ENCODE data around the gene OR52W1.

OR52W1 gene, protein sequence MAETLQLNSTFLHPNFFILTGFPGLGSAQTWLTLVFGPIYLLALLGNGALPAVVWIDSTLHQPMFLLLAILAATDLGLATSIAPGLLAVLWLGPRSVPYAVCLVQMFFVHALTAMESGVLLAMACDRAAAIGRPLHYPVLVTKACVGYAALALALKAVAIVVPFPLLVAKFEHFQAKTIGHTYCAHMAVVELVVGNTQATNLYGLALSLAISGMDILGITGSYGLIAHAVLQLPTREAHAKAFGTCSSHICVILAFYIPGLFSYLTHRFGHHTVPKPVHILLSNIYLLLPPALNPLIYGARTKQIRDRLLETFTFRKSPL

DNA sequence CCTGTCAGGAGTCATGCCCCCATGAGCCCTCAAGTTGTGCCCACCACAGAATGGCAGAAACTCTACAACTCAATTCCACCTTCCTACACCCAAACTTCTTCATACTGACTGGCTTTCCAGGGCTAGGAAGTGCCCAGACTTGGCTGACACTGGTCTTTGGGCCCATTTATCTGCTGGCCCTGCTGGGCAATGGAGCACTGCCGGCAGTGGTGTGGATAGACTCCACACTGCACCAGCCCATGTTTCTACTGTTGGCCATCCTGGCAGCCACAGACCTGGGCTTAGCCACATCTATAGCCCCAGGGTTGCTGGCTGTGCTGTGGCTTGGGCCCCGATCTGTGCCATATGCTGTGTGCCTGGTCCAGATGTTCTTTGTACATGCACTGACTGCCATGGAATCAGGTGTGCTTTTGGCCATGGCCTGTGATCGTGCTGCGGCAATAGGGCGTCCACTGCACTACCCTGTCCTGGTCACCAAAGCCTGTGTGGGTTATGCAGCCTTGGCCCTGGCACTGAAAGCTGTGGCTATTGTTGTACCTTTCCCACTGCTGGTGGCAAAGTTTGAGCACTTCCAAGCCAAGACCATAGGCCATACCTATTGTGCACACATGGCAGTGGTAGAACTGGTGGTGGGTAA lies at the start of gene OR52W1:
Gene OR52W1 (plus strand): TSS at position 51 of the 637 bp plus-strand sequence. CDS start 0 bp downstream, at position 51.
- no peak for DNase-seq

DNA sequence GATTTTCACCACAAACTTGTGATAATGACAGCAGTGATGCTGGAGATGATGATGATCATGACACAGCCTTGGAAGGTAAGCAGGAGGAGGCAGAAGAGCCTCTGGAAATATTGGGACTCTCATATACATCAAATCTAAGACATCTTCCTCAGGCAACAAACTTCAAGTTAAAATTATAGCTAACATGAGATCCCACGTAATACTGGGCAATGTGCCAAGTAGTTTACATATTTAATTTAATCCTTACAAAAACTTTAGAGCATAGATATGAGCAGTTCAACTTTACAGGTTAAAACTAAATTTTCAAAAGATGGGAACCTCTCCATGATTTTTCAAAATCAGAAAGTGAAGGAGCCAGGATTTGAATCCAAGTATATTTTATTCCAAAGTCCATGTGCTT lies 47.9 kb upstream of the OR52W1 start:
- DNase-seq: no peak

DNA sequence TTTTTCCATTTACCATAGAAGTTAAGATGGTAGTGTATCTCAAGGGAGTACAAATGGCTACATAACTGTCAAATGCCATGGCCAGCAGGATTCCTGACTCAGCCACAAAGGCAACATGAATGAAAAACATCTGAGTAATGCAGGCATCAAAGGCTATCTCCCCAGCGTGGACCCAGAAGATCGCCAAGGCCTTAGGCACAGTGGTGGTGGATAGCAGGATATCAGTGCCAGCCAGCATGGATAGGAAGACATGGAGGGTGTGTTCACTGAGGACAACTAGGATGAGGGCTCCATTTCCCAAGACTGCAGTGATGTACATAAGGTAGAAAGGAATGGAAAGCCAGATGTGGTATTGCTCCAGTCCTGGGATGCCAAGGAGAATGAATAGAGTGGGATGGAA lies 46.9 kb upstream of the OR52W1 start:
- DNase-seq: no peak

DNA sequence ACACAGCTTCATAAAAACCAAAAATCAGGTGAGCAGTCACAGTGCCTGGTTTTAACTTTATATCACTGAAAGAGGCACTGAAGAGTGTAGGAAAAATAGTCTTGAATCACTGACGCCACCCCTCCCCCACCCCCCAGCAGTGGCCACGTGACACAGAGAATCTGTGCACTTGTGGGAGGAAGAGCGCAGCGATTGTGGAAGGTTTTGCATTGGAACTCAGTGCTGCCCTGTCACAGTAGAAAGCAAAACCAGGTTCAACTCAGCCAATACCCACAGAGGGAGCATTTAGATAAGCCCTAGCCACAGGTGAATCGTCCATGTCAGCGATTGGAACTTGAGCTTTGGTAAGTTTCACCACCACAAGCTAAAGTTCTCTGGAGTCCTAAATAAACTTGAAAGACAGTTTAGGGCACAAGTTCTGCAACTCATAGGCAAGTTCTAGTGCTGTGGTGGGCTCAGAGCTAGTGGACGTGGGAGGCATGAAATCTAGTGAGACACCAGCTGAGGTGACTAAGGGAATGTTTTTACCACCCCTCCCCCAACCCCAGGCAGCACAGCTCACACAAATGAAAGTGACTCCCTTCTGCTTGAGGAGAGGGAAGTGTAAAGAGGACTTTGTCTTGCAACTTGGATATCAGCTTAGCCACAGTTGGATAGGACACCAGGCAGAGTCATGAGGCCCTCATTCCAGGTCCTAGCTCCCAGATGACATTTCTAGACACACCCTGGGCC lies 42.2 kb upstream of the OR52W1 start:
- DNase-seq: no peak

DNA sequence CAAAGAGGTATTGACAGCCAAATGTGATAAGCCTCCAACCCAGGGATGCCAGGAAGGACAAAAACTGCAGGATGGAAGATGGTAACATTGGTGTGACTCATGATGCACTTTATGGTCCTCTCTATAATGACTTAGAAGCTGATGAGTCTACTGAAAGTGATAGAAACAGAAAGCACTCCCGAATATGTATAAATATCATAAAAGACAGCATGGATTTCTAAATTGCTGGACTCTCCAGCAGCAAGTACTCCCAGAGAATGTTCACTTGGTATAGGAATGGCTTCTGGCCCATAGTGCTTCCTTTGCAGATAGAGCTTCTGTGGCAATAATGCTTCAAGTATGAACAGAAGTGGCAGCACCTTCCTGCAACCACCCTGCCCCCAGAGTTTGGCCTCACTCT lies 28.8 kb upstream of the OR52W1 start, which contains the start of gene OR52B2:
Gene OR52B2 (minus strand): TSS at position 101 of the 400 bp plus-strand sequence. CDS start 0 bp downstream, at position 101.
- no peak for DNase-seq

DNA sequence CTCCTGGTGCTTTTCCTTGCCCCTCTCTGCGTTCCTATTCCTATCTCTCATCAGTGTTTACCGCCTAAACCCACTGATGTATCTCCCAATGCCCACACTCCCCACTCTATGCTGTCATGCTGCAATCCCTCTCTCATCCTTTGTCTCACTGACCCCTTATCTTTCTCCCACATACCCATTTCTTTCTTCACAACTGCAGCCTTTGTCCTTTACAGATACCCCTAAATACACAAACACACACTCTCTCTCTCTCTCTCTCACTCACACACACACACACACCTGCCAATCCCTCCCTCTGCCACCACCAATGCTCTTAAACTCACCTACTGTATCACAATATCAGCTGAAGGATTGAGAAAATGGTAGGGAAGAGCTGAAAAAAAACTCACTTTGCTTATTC lies 23.6 kb upstream of the OR52W1 start:
- DNase-seq: no peak

DNA sequence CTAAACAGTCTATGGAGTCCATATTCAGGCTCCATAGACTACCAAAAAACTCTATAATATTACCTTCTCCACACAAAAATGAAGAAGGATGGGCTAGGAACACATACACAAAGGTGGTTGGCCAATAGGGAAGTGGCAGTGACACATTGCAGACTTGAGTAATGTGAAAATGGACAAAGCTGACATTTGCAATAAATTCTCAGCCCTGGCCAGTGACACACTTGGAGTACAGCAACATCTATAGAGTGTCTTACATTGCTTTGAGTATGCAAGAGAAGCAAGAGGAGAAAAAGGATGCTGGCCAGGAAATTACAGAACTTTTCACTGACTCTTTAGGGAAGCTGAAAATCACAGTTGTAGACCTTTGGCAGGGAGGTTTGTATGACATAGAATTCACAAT lies 7.3 kb upstream of the OR52W1 start:
- no peak for DNase-seq

DNA sequence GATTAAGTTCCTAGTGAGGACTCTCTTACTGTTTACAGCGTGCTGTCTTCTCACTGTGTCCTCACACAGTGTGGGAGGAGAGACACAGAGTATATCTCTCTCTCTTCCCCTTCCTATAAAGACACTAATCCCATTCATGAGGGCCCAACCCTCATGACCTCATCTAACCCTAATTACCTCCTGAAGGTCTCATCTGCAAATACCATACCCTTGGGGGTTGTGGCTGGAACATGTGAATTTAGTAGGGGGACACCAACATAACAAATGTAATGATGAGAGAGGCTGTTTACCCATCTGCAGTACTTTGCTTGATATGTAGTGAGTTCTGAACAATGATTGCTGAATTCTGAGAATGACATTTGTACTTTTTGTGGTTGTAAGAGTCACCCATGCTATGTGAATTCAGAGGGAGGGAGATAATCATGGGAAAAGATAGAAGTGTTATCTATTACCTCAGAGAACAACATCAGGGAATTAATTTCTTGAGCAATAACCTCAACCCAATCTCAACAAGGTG lies 4.9 kb upstream of the OR52W1 start:
- no peak for DNase-seq

DNA sequence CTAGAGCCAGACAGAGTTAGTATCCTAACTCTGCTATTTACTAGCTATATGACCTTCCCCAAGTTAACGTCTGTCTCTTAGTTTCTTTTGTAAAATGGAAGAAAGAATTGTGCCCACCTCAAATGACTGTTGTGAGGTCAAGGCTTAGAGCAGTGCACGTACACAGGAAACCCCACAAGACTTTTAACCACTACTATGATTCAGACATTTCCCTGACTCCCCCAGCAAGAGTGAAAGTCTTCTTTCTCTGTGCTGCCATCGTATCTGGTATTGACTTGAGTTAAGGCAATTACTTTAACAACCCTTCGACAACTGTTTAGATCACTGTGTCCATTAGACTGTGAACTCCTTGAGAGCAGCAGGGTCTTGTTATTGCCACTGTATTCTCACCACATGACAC lies 2.6 kb upstream of the OR52W1 start:
- no peak for DNase-seq

DNA sequence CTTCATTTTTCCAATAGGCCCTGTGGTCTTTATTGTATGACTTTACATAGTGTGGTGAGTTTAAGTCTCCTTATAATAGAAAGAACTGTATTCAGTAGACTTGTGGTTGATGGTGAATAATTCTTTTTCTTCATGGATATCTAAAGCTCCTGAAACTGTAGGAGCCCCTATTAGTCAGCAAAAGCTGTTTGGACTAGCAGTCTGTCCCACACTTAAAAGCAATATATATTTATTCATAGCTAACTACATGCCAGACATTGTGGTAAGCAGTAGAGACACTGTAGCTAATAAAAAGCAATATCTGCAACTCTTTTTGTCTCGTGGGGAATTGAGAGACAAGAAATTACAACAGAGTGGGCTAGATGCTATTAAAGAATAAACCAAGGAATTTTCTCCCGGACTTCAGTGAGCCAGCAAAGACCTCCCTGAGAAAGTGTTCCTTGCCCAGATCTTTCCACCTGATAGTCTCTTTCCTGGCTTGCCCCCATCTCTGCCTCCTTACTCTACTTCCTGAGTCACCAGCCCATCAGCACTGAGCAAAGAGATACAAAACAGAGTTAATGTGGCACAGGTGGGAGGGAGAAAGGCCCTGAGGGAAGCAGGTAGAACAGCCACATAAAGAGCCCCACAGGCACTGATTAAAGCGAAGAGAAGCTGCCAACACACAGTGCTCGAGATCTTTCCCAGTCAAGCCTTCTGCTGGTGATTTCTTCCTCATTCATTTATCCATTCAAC lies 1.4 kb upstream of the OR52W1 start:
- no peak for DNase-seq

DNA sequence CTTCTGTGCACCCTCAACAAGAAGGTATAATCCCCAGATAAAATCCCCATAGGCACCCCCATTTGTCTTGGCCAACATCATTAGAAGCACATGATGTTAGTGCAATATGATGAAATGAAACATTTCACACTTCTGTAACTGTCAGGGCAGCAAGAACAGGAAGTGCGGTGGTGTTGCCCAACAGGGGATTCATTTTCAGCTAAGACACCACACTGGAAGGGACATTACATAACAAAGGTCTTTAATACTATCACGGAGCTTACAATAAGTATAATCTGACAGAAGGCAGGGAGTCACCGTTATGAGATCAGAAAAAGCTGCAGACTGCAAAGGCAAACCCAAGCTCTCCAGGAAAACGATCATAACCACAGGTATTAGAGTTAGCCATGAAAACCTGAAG lies 2.0 kb downstream of the OR52W1 start:
- no peak for DNase-seq

DNA sequence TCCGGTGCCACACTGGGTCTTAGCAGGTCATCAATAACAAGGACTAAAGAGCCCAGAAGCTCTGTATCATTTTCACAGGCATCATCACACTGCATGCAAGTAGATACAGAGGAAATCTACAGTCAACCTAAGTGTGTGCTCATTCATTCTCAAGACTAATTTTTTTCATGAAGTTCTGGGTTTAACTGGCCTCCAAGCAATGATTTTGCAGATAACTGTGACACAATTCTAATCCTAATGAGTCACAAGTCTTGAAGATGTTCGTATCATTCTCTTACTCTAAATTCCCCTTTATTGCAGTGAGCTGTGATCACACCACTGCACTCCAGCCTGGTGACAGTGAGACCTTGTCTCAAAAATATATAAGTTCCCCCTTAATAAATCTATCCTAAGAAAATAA lies 2.5 kb downstream of the OR52W1 start:
- no peak for DNase-seq

DNA sequence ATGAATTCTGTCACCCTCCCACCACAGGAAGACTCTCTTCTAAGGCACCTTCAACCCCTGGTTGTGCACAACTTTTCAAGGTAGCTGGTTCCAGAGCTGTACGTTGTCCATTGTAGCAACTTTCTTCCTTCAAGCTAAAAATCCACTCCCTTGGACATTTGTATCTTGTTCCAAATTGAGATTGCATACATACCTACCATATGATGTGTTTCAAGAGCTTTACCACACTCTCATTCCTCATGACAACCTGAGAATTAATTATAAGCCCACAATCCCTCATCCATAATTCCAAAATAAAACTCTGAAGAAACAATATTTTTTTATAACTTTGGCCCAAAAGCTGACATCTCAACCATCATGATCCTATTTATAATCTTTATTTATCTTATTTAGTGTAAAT lies 3.0 kb downstream of the OR52W1 start:
- DNase-seq: no peak

DNA sequence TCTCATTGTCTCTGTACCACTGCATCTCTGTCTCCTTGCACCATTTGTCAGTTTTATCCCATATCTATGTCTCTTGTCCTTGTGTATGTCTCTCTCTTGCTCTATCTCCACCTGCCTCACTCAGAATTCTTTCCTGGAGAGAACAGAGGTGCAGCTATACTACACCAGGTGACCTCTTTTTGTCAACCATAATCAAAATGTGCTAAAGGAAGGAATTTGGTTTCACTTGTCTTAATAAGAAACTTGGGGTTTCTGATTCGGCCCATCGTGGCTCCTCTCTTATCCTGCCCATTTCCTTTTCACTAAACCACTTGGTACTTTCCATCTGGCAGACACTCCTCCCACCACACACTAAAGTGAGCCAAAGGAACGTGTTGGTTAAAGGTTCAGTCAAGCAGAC lies 4.3 kb downstream of the OR52W1 start:
- no peak for DNase-seq

DNA sequence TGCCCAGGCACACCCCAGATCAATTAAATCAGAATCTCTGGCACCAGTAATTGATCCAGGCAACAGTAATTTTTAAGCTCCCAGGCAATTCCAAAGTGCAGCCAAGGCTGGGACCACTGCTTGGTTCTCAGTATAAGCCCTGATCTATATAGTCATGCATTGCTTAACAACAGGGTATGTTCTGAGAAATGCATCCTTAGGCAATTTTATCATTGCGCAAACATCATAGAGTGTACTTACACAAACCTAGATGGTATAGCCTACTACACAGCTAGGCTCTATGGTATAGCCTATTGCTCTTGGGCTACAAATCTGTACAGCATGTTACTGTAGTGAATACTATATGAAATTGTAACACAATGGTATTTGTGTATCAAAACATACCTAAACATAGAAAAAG lies 5.7 kb downstream of the OR52W1 start:
- DNase-seq: no peak

DNA sequence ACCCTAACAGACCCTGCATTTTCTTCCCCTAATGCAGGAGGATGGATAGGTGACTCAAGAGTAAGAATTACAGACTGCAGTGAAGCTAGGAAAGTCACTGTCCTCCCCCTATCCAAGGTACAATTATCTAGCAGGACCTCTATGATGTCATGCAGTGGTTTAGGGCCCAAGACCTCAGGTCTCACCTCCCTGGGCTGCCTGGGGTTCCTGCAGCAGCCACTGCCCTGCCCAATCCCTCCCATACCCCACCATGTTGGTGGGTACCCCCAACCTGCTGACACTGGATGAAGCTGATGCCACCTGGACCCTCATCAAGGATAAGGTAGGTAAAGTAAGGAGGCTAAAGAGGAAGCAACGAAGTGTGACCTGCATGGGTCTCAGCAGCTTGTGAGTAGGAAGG lies 6.3 kb downstream of the OR52W1 start, which contains the start of gene C11orf42:
Gene C11orf42 (plus strand): TSS at position 192 of the 400 bp plus-strand sequence. CDS start 59 bp downstream, at position 251.
- DNase-seq: no peak

DNA sequence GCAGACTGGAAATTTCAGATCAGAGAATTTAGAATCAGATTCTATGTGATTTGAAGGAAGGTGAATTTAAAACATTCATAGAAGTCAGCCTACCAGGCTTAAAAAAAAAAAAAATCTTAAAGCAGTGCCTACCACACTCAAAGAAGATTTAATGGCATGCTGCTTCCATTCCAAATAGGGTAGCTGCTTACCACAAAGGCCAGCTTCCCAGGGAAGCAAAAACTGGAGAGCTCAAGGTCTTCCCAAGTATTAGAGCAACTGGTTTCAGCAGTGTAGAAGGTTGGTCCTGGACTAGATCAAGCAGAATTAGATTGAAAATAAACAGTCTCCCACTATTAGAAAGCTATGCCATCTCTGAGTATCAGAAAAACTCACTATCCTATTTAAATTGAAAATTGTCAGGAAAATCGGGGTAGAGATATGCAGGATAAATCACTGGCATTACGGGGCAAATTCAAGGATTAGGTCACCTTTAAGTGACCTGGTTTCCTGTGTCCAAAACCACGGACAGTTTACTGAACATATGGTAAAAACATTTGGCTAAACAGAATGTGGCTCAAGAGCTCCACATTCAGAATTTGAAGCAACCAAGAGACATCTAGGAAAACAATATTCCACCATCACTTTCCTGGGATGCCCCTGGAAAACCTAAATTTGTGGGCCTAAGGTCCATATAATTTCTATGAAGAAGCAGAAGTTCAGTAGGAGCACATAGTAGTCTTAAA lies 7.6 kb downstream of the OR52W1 start:
- DNase-seq: no peak

DNA sequence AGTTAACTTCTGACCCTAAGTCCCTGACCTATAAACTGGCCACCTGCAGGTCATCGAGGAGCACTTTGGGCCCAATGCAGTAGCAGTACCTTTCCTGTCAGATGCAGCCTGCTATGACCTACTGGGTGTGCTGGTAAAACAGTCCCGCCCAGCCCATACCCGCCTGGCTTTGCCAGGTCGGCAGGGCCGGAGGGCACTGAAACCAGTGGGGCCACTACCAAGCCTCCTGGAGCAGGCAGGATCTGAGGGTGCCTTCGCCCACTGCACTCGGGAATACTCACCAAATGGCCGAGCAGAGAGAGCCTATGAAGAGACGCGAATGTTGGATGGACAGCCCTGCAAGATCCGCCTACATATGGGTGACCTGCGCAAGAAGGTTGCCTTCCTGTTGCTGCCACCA lies 10.8 kb downstream of the OR52W1 start:
- DNase-seq: no peak

DNA sequence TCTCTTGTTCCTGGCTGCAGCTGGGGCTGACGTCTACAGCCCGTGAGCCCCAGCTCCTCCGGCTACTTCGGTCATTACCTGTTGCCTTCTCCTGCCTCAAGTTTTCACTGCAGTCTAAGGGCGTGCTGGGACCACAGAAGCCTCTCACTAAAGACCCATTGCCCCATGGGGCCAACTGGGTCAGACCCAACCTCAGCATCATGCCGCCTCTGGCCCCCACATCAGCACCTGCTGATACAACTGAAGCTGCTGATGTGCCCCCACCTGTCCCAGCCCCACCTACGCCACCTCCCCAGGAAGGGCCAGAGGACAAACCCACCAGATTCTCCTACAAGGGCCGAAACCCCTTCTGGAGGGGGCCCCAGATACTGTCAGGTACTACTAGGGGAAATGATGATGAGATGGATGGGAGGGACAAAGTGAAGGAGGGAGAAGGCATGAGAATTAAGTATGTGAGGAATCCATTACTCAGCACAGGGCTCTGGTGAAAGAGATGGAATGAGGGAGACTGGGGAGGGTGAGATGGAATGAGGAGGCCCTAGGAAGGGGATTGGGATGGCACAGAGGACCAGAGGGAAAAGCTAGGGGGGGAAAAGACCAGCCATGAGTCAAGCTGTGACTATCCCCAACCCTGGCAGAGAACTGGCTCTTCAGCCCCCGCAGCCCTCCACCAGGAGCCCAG lies 11.4 kb downstream of the OR52W1 start:
- no peak for DNase-seq

DNA sequence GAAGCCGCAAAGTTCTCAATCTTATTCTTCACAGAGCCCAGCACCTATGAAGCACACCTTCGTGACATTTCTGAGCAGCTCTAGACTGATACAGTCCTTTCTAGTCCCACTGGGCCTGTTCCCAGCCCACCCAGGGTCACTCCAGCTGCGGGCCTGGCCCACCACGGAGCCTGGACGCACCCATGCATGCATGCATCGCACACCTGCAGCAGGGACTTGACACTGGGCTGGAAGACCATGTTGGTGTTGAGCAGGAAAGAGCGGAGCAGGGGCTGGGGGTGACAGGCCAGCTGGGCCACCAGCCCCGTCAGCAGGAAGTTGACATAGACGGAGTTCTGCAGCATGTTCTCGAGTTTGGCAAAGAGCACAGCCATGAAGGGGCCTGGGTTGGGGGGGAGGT lies 15.5 kb downstream of the OR52W1 start:
- DNase-seq: no peak

DNA sequence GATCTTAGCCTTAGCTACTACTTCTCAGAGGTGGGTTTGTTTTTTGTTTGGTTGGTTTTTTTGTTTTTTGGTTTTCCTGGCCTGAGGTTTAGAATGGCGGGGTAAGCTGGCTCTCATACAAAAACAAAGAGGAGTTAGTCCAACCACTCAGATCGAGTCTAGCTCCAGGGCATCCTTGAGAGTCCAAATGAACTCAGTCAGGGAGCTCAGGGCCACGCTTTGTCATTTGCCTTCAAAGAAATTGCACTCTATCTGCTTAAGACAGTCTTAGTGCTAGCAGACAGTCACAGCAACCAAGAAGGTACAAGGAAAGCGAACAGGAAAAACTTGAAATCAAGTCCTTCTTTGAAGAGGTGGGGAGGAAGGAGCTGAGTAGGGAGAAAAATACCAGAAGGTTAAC lies 17.5 kb downstream of the OR52W1 start:
- DNase-seq: no peak

DNA sequence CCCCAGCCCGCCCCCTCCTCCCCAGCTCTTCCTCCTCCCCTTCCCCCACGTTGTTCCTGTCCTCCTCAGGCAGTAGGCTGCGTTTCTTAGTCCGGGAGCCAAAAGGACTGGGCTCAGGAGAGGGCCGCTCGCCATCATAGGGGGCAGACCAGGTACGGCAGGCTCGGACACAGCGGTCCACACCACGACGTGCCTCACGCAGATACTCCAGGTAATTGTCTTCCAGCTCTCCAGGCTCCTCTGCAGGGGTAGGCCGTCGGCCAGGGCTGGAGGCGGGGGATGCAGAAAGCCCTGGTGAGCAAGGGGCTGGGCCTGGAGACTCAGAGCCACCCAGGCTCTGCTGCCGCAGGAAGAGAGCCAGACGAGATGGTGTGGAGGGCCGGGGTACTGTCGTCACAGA lies 18.7 kb downstream of the OR52W1 start:
- DNase-seq: no peak

All from NCI-H146 (cell line).